HG02981 (cell line): Measurements from ENCODE around the gene CALHM3.
A peak's percentile ranks its signal among the peaks of the same experiment; 100 is the strongest.
"Not testable (repeated sequence)": the region's sequence is repeated elsewhere in the genome, so short reads cannot be mapped to it uniquely, and the experiment has no call there.

Experiments used
- ATAC-seq: cut with Tn5 transposase; IDR thresholded peaks from one replicate; pipeline ENCODE4 v1.9.1; 2021; ENCODE audit warnings: mild to moderate bottlenecking, moderate library complexity; ENCODE audit not compliant: unreplicated experiment

CALHM3 gene, protein sequence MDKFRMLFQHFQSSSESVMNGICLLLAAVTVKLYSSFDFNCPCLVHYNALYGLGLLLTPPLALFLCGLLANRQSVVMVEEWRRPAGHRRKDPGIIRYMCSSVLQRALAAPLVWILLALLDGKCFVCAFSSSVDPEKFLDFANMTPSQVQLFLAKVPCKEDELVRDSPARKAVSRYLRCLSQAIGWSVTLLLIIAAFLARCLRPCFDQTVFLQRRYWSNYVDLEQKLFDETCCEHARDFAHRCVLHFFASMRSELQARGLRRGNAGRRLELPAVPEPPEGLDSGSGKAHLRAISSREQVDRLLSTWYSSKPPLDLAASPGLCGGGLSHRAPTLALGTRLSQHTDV

DNA sequence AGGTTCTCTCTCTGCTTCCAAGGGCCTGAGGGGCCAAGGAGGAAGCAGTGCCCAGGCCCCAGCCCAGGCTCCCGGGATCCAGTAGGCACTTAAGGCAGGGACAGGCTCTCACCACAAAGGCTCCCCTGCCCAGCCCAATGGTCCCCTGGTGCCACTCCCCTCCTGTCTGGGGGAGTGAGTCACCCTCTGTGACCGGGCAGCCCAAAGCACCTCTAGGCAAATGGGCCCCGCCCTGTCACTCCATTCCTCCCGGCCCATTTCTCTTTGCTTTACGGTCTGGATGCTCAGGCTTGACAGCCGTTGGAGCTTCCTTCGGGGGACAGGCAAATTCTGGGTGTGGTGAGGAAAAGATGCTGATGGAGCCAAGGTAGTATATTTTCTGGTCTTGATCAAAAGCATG lies at the start of gene CALHM3:
CALHM3 (minus strand) TSS at position 106 of the 400 bp plus-strand sequence. CDS start 208 bp downstream, outside the sequence.
- no peak for ATAC-seq

DNA sequence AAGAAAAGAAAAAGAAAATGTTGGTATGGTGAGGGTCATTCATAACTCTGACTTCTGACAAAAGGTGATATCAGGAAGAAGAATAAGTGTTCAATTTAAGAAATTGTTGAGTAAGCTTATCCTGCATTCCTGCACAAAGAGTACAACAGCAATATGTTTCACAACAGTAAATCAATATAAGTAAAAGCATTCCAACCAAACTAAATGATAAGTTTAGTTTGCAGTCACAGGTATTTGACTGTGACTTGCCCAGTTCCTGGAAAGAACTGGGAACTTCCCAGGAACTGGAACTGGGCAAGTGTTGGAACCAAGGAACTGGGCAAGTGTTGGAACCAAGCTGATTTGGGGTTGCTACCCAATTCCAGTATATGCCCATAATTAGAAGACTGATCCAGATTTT lies 49.5 kb upstream of the CALHM3 start:
- ATAC-seq, result no peak

DNA sequence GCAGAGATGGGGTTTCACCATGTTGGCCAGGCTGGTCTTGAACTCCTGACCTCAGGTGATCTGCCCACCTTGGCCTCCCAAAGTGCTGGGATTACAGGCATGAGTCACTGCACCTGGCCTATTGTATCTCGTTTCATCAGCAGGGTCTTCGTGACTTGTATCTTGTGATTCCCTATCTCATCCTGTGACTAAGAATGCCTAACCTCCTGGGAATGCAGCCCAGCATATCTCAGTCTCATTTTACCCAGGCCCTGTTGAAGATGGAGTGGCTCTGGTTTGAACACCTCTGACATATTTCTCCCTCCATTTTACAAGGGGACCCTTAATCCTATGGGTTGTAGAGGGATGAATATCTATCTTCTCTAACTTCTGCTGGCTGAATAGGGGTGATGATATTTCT lies 48.4 kb upstream of the CALHM3 start:
- ATAC-seq, result not testable (repeated sequence)

GRCh38 chr10:103525901-103526300 lies 46.9 kb upstream of the CALHM3 start:
- ATAC-seq, result no peak

DNA sequence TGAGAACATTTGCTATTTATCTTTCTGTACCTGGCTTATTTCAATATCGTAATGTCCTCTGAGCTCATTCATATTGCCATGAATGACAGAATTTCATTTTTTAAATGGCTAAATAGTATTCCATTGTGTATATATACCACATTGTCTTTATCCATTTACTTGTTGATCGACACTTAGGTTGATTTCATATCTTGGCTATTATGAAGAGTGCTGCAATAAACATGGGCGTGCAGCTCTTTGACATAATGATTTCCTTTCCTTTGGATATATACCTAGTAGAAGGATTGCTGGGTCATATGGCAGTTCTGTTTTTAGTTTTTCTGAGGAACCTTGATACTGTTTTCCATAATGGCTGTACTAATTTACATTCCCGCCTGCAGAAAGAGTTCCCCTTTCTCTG lies 44.6 kb upstream of the CALHM3 start:
- no peak for ATAC-seq

DNA sequence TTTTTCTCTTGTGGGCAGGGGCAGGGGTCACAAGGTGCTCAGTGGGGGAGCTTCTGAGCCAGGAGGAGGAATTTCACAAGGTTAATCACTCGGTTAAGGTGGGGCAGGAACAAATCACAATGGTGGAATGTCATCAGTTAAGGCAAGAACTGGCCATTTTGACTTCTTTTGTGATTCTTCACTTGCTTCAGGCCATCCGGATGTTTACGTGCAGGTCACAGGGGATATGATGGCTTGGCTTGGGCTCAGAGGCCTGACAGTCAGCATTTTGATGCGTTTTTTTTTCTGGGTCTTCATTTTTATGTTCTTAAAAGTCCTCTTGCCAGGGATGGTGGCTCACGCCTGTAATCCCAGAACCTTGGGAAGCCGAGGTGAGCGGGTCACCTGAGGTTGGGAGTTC lies 43.0 kb upstream of the CALHM3 start:
- ATAC-seq, result not testable (repeated sequence)

DNA sequence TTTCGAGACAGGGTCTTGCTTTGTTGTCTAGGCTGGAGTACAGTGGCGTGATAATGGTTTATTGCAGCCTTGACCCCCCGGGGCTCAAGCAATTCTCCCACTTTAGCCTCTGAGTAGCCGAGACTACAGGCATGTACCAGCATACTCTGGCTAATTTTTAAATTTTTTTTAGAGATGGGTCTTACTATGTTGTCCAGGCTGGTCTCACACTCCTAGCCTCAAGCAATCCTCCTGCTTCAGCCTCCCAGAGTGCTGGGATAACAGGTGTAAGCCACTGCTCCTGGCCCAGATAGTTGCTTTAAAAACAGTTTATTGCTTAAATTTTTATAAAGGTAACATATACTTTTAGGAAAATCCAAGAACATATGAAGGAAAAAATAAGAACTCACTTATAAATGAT lies 40.8 kb upstream of the CALHM3 start:
- ATAC-seq, result no peak

DNA sequence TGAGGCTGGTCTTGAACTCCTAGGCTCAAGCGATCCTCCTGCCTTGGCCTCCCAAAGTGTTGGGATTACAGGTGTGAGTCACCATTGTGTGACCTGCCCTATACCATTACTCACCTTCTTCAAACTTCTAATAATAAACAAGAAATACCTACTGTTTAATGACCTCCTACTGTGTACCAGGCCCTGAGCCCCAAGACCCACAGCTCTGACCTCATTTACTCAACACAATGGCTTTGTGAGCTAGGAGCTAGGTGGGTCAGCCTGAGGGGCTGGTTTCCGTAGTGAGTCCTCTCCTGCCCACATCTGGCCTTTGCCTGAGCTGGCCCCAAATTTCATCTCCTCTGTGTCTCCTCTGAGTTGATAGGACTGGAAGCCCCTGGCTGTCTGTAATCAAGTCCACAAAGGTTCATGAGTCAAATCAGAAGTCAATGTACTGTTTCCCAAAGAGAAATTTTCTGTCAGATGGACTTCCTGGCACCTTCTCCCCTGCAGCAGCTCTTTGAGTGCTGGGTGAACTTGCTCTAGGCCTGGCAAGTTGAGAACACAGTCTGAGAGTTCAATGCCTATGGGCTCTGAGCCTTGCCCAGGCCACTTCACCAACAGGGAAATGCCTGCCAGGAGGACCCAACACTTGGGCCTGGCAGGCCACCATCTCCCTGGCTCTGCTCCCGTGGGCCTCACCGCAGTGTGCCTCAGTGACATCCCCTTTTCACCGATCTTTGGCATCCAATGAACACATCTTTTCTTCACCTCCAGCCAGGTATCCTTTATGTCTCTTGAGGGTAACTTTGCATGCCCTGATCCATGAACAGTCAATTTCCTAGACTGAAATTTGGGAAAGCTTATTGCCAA lies 38.4 kb upstream of the CALHM3 start:
- ATAC-seq, result no peak

DNA sequence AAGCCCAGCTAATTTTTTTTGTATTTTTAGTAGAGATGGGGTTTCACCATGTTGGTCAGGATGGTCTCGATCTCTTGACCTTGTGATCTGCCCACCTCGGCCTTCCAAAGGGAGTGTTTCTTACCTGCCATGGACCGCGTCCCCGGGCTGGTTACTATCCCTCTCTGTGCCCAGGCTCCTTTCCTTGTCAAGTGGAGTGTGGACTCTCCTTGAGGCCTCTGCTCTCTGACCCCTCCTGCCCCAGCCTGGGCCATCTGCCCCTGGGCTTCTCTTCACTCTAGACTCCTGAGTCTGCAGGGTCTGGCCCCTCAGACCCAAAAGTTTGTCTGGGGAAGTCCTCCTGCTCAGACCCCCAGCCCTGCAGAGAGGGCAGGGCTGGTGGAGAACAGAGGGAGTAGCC lies 35.2 kb upstream of the CALHM3 start:
- no peak for ATAC-seq

DNA sequence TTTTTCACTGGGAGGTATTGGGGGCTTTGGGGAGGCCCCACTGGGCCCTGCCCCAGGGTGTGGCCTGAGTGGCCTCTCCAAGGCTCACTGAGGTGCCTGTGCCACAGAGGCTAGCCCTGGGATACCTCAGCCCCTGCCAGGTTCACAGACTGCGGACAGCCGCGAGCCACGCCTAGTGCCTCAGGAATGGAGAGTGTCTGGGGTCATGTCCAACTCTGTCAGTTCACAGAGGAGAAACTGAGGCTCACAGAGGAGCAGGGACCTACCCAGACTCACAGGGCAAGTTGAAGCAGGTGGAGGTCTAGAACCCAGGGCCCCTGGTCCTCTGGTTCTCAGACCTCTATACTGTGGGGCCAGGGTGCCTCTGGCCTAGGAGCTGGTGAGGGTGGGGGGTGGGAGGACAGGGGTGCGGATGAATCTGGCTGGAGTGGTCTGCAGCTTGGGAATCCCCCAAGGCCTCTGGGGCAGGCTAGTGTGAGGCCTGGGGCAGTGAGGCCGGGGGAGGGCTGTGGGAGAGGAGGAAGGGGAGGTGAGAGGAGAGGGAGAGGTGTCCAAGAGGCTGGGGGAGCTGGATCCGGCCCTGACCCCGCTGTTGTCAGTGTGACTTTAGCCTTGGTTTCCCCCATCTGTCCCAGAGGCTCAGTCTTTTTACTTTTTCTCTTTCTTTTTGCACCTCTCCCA lies 34.5 kb upstream of the CALHM3 start:
- ATAC-seq, result no peak

DNA sequence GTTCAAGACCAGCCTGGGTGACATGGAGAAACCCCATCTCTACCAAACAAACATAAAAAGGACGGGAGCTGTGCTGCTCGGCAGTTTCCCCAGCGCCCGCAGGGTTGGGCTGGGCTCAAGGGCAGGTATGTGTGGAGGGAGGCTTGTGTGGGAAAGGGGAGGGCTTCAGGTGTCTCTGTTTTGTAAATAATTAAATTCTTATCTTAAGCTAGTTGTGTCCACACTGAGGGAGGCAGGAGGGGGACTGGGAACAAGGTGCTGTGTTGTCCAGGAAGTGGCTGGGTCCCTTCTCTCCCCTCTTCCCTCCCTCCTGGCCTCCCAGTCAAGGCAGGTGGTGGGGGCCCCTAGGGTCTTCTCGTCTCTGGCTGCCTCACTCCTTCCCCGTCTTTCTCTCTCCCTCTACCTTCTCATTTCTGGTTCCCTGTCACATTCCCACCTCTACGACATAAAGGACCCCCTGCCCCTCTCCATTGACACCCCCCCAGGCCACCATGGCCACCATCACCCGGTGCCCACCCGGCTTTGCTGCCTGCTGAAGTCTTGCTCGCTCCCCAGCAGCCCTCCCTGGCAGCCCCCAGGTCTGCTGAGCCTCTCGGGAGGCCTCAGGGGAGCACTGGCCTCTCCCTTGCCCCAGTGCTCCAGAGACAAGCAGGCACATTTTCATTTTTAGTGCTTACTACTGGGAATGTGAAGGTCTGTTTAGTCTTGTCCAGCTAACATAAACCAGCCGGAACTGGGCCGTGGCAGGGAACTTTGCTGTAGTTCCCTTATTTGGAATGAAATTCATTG lies 33.7 kb upstream of the CALHM3 start:
- no peak for ATAC-seq

GRCh38 chr10:103512166-103512565 lies 33.1 kb upstream of the CALHM3 start:
- ATAC-seq, result no peak

DNA sequence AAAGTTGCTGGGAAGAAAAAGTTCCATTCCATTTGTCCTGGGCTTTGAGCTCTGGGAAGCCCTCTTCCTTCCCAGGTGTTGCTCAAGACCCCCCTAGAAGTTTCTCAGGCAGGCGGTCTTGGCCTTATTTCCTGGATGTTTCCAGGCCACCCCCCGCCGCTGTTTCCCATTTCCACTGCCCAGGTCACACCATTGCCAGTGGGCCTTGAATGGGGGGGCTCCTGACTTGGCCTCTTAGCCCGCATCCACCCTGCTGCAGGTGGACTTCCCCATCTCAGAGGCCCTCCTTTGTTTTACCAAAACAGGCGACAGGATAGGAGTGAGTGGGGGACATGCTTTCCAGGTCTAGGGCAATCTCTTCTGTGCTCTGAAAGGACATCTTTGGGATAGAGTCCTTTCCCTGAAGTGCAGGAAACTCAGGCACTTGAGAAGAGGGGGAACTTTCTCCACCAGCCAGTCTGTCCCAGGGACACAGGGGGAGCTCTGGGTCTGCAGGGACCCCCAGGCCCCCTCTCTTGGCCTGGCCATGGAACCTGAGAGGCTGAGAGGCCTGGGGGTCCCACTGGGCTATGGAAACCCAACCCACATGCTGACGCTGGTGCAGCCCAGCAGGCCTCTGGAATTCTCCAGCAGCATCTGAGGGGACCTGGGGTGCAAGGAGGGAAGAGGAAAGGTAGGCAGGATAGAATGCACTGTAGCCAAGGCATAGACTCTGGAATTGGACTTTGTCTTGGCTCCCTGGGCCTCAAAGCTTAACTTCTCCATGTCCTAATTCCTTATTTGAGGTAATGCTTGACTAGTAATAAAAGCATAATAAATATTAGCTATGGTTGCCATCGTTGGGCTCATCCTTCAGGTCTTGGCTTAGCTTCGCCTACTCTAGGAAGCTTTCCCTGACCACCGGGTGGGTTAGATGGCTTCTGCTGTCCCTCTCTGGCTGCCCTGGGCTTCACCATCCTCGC lies 32.0 kb upstream of the CALHM3 start:
- no peak for ATAC-seq

DNA sequence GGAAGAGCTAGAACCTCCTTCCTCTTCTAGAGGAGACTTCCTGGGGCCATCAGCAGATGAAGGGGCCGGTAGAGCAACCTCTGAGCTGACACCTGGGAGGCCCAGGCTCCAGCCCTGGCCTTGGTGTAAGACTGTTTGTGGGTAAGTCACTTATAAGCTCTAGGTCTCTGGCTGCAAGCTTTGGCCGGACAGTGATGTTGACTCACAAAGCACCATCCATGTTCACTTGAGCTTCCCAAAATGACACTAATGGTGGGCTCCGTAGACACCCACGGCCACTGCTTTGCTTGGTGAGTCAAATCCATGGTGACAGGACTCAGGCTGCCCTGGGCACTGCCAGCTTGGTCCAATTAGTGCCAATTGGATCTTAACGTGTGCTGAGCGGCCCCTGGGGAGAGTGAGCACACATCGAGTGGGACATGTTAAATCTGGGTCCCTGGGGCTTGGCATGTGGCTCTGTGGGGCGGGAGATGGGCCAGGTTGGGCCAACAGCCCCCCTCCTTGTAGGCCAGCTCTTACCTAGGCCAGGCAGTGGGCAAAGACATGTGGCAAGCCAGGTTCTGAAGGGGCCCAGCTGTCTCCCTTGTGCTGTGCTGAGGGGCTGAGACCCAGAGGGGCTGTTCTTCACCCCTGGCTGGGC lies 31.1 kb upstream of the CALHM3 start:
- no peak for ATAC-seq

- ATAC-seq, result no peak
Measured at GRCh38 chr10:103507235-103508191, 28.5 kb upstream of the CALHM3 start.

DNA sequence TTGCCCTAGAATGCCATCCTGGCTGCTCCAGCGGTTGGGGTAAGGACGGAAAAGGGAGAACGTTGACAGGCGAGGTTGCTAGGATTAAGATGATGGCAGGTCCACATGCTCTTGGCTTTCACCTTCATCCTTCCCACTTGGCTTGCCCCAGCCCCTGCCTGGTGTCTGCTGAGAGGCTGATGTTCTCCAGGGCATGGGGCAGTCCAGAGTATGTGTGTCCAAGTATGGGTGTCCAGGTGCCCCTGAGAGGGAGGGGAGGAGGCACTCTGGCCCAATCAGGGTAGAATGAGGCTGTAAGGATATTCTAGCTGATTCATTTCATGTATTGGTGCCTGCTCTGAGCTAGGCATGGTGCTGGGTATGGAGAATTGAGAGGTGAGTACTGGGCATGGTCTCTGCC lies 27.0 kb upstream of the CALHM3 start:
- no peak for ATAC-seq

DNA sequence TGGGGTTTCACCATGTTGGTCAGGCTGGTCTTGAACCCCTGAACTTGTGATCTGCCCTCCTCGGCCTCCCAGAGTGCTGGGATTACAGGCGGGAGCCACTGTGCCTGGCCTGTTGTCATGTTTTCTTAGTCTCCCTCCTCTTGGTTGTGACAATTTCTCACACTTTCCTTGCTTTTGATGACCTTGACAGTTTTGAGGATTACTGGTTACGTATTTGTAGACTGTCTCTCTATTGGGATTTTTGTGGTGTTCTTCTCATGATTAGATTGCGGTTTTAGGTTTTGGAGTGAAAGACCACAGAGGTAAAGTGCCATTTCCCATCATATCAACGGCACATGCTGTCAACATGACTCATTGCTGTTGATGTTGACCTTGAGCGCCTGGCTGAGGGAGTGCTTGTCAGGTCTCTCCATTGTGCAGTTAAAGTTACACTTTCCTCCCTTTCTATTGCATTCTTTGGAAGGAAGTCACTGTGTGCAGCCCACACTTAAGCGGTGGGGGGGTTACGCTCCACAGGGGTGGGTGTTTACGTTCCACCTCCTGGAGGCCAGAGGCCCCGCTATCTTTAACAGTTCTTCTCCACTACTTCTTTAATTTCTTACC lies 25.2 kb upstream of the CALHM3 start:
- peak; percentile 56 for ATAC-seq

DNA sequence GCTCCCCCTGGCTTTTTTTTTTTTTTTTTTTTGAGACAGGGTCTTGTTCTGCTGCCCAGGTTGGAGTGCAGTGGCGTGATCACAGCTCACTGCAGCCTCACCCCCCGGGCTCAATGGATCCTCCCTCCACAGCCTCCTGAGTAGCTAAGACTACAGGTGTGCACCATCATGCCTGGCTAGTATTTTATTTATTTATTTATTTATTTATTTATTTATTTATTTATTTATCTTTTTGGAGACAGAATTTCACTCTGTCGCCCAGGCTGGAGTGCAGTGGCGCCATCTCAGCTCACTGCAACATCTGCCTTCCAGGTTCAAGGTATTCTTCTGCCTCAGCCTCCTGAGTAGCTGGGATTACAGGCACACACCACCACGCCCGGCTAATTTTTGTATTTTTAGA lies 24.7 kb upstream of the CALHM3 start:
- not testable (repeated sequence) for ATAC-seq
